ENCODE measurements around the gene ODAD3.
"Not testable (repeated sequence)": the region's sequence is repeated elsewhere in the genome, so short reads cannot be mapped to it uniquely, and the experiment has no call there.

Gene ODAD3

DNA sequence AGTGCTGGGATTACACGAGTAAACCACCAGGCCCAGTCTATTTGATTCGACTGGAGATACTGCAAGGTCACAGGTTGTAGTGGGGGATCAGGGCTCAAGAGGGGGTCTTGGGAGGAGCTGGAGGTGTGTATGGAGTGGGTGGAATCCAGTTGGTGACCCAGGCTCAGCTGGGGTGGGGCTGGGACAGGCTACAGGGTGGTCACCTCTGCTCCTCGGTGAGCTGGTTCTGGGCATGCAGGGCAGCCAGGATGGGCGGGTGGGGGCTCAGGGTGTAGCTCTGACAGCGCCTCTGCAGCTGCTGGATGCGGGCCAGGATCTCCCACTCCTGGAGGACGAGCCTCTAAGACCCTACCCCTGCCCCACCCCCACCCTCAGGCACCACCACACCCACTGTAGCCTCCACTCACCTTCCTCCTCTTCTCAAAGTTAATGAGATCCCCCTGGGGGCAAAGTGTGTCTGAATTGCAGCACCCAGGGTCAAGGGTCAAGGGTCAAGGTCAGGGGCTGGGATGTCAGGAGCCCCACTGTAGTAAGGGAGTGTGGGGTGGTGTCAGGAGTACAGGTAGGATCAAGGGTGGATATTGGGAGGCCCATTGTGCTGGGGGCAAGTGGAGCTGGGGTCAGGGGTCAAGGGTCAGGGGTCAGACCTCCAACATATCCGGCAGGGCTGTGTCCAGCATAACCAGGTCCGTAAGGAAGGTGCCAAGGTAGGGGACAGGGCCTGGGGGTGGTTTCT is 32.9 kb downstream of the ODAD3 start:
- no peak for DNase-seq

DNA sequence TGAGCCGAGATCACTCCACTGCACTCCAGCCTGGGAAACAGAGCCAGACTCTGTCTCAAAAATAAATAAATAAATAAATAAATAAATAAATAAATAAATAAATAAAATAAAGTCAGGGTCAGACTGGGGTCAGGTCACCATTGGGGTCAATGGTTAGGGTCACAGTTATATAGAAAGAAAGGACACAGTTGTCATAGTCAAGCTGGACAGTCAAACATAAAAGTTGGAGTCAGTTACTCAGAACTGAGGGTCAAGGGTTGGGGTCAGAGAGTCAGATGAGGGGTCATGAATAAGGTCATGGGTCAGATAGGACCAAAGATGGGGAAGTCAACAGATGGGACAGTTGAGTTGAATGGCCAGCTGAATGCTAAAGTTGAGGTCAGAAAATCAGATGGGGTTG is 34.1 kb downstream of the ODAD3 start:
- DNase-seq: no peak

- DNase-seq: no peak
Observed at GRCh38 chr19:11399667-11400066, 35.3 kb downstream of the ODAD3 start.

DNA sequence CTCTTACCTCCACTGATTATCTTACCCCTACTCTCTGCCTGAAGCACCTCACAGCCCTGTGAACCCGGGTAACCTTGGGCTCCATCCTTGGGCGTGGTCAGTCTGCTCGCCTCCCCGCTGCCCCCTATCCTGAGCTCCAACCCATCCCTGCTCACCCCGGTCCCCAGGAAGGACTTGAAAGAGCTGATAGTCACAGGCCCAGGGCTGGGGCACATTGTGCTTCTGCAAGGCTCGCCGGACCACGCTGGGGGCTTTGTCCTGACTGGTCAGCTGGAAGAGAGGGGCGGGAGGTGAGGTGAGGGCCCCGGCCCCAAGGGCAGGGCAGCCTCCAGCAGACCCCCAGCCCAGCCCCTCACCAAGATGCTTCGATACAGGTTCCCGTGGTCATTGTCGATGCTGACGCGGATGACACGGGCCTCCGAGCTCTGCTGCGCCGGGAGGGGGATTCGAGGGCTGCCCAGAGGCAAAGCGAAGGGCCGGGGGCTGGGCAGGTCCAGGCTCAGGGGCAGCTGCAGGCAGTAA is 37.8 kb downstream of the ODAD3 start:
- DNase-seq: no peak

- no peak for DNase-seq
Observed at GRCh38 chr19:11390933-11391680, 43.8 kb downstream of the ODAD3 start.

- DNase-seq: no peak
Observed at GRCh38 chr19:11390359-11390758, 44.6 kb downstream of the ODAD3 start.

- DNase-seq: peak; percentile 19
Observed at GRCh38 chr19:11387162-11388034, 47.5 kb downstream of the ODAD3 start.

DNA sequence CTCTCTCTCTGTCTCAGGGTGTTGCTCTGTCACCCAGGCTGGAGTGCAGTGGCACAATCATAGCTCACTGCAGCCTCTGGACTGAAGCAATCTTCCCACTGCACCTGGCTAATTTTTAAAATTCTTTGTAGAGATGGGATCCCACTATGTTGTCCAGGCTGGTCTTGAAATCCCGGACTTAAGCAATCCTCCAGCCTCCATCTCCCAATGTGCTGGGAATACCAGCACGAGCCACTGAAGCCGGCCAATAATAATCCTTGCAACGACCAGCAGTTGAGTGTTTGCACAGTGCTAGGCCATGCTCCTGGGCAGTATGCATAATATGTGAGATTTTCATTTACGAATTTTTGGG is 50.2 kb downstream of the ODAD3 start:
- DNase-seq: no peak

- no peak for DNase-seq
Observed at GRCh38 chr19:11383706-11384048, 51.2 kb downstream of the ODAD3 start.

DNA sequence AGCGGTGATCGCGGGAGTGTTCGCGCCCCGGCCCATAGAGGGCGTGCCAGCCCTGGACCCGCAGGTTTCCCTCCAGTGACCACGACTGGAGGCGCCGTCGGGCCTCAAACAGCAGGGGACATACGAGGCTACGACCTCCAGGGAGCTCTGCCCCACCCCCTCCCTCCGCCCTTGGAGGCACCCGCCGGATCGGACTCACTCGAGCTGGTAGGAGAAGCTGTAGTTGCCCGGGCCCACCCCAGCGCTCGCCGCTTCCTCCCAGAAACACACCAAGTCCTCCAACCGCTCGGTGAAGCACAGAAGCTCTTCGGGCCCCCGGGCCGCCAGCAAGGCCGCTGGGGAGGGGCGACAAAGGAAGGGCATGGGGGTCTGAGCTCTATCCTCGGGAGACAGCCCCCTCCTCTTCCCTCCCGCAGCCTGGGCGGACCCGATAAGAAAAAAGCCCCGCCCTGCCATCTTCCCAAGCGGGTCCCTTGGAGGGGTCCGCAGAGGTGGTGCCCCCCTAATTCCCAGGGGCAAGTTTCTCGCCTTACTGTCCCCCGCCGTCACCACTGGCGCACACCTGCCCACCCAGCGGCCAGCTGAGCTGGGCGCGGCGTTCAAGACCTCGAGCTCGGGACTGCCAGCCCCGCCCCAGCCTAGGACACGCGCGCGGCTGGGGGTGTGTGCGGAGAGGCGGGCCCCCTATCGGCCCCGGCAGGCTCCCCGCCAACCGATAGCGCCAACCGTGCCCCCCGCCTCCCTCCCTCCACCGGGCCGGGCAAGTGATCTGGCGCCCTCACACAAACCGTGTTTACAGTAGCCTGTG is 51.8 kb downstream of the ODAD3 start:
- DNase-seq: peak; percentile 32

GRCh38 chr19:11380653-11381537 is 54.0 kb downstream of the ODAD3 start:
- peak; percentile 87 for DNase-seq

DNA sequence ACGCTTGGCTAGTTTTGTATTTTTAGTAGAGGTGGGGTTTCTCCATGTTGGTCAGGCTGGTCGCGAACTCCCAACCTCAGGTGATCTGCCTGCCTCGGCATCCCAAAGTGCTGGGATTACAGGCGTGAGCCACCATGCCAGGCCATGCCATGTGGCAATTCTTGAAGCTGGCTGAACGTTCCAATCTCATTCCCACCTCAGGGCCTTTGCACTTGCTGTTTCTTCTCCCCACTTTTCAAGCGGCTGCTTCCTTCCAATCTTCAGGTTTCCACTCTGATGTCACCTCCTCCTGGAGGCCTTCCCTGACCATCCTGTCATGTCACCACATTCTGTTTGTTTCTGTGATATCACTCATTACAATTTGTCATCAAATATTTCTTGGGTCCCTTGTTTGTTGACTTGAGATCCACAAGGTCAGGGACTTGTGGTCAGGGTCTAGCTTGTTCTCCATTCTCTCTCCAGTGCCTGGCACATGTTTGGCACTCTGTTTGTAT is 55.0 kb downstream of the ODAD3 start:
- DNase-seq: no peak

- not testable (repeated sequence) for DNase-seq
Observed at GRCh38 chr19:11379269-11379845, 55.6 kb downstream of the ODAD3 start.

DNA sequence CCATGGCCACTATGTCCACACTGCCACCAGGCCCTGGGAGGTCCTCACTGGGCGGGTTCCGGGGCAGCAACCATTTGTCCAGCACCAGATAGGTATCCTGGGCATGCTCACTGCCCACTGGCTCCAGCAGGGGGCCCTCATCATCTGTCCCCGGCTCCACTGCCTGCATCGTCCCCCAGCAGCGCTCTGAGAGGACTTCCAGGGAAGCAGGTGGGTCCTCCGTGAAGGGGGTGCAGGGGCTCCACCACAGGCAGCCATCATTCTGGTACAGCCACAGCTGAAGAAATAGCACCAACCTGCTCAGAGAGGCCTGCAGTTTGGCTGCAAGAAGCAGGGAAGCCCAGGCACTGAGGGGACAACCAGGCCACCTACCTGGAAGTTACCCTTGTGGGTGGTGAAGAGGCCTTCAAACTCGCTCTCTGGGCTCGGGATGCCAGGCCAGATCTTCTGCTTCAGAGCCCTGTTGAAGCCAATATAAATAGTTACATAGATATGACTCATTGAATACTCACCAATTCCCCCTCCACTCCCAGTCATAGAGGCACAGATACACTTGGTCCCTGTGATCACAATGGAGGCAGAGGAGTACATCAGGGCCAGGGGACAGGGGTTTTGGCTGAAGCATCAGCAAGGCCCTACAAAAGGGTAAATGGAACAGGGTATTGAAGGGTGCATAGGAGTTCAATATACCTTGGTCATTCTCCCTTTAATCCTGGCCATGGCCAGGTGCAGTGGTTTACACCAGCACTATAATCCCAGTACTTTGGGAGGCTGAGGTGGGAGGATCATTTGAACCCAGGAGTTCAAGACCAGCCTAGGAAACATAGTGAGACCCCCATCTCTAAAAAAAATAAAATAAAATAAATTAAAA is 56.4 kb downstream of the ODAD3 start:
- no peak for DNase-seq

- no peak for DNase-seq
Observed at GRCh38 chr19:11377756-11378155, 57.2 kb downstream of the ODAD3 start.

GRCh38 chr19:11377237-11377636 is 57.7 kb downstream of the ODAD3 start:
- DNase-seq: no peak

DNA sequence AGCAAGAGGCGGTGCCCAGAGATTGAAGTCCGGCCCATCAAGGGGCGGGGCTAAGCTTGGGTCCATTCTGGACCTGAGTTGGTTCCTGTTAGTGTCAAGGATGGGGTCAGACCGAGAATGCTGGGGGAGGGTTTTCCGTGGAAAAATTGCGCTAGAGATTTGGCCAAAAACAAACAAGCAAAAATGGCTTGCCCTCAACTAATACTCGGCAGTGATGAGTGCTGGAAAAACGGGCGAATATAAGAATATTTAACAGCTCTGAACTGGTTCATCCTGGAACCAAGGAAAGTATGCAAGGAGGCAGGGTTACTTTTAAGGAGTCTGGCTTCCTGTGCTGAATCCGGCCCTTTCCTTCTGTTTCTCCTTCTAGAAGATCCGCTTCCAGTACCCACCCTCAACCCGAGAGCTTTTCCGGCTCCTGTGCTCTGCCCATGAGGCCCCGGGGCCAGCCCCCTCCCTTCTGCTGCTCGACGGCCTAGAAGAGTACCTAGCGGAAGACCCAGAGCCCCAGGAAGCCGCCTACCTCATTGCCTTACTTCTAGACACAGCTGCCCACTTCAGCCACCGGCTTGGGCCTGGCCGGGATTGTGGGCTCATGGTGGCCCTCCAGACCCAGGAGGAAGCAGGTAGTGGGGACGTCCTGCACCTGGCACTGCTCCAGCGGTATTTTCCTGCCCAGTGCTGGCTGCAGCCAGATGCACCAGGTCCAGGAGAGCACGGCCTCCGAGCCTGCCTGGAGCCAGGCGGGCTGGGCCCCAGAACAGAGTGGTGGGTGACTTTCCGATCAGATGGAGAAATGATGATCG is 59.6 kb downstream of the ODAD3 start:
- peak; percentile 4 for DNase-seq

GRCh38 chr19:11374433-11375142 is 60.3 kb downstream of the ODAD3 start, which contains the start of gene SWSAP1:
Gene SWSAP1 (plus strand): TSS chr19:11374666. CDS start chr19:11374681, 15 bp downstream.
- DNase-seq: peak; percentile 98

Measured in NCI-H774 (cell line).